Subcutaneous abdominal adipose tissue (tissue), 5 donors: Measurements from ENCODE around the gene IRAK4.

Source experiments
- H3K27ac ChIP-seq: one replicate; pipeline ENCODE4 v1.7.0; 2013; ENCODE audit warnings: low read depth, mild to moderate bottlenecking, inconsistent platforms, low read length, moderate library complexity
- H3K27me3 ChIP-seq, 5 donors: one replicate each; pipeline ENCODE4 v1.7.0; 2013; ENCODE audit warnings: low read length in 5 of 5, inconsistent platforms in 1 of 5; ENCODE audit not compliant: control insufficient read depth in 5 of 5, insufficient read depth in 4 of 5
- H3K36me3 ChIP-seq, 5 donors: one replicate each; pipeline ENCODE4 v1.7.0; 2013; ENCODE audit warnings: low read length in 5 of 5; ENCODE audit not compliant: control insufficient read depth in 5 of 5, insufficient read depth in 5 of 5
- H3K4me1 ChIP-seq, 5 donors: one replicate each; pipeline ENCODE4 v1.7.0; 2013; ENCODE audit warnings: low read length in 5 of 5, mild to moderate bottlenecking in 3 of 5, moderate library complexity in 1 of 5; ENCODE audit not compliant: control insufficient read depth in 5 of 5, insufficient read depth in 5 of 5
- H3K4me3 ChIP-seq, 5 donors: one replicate each; pipeline ENCODE4 v1.7.0; 2013; ENCODE audit warnings: low read length in 5 of 5, low read depth in 1 of 5
- H3K9ac ChIP-seq, 5 donors: one replicate each; pipeline ENCODE4 v1.7.0; 2013; ENCODE audit warnings: low read length in 5 of 5, mild to moderate bottlenecking in 4 of 5, moderate library complexity in 3 of 5
- H3K9me3 ChIP-seq, 5 donors: one replicate each; pipeline ENCODE4 v1.7.0; 2013; ENCODE audit warnings: low read length in 5 of 5; ENCODE audit not compliant: control insufficient read depth in 5 of 5
- donor health status: healthy.
- donor health status: healthy.
- donor health status: healthy.
- donor health status: healthy.
- donor health status: healthy.

Gene IRAK4

GRCh38 chr12:43758728-43759563 lies at the start of gene IRAK4, which contains the start of gene PUS7L:
Gene IRAK4, plus strand, starts transcription at chr12:43758951. Its CDS starts 9,161 bp downstream, at chr12:43768112.
Gene PUS7L, minus strand, starts transcription at chr12:43758790. Its CDS starts 3,545 bp downstream, at chr12:43755245.
- peaks cover 2 to 24% (median 22%) of the 10 kb centered on the region in 5 donors for H3K4me1 ChIP-seq
- no peaks in the 10 kb centered on the region for H3K9me3 ChIP-seq
- H3K27me3 ChIP-seq: no peaks in the 10 kb centered on the region
- peak within 1 kb of the TSS; percentile 79 to 96 (median 95) for H3K9ac ChIP-seq
- peak within 1 kb of the TSS; percentile 81 for H3K27ac ChIP-seq
- H3K4me3 ChIP-seq: peak within 1 kb of the TSS; percentile 90 to 99 (median 92)
- peaks cover 0 to 6% (median 0%) of the 10 kb centered on the region in 5 donors for H3K36me3 ChIP-seq

GRCh38 chr12:43711348-43711747 lies 47.4 kb upstream of the IRAK4 start:
- peaks cover 0 to 3% (median 0%) of the 10 kb centered on the region in 5 donors for H3K27me3 ChIP-seq
- H3K4me1 ChIP-seq: no peaks in the 10 kb centered on the region
- H3K9me3 ChIP-seq: peaks cover 0 to 5% (median 4%) of the 10 kb centered on the region in 5 donors
- H3K36me3 ChIP-seq: no peaks in the 10 kb centered on the region
- no peak overlapping the region for H3K4me3 ChIP-seq
- H3K9ac ChIP-seq: no peak overlapping the region
- H3K27ac ChIP-seq: no peak overlapping the region

- H3K27me3 ChIP-seq: no peaks in the 10 kb centered on the region
- H3K4me3 ChIP-seq: no peak overlapping the region
- no peaks in the 10 kb centered on the region for H3K9me3 ChIP-seq
- no peak overlapping the region for H3K27ac ChIP-seq
- H3K9ac ChIP-seq: no peak overlapping the region
- H3K4me1 ChIP-seq: no peaks in the 10 kb centered on the region
- H3K36me3 ChIP-seq: no peaks in the 10 kb centered on the region
These were observed 36.1 kb upstream of the IRAK4 start for GRCh38 chr12:43722621-43723020.

GRCh38 chr12:43723134-43723533 lies 35.6 kb upstream of the IRAK4 start:
- Histone ChIP-seq H3K4me1 (no peaks in the 10 kb centered on the region), H3K9me3 (no peaks in the 10 kb centered on the region), H3K9ac (no peak overlapping the region), H3K27ac (no peak overlapping the region), H3K4me3 (no peak overlapping the region), H3K36me3 (no peaks in the 10 kb centered on the region), H3K27me3 (no peaks in the 10 kb centered on the region)

GRCh38 chr12:43728117-43728516 lies 30.6 kb upstream of the IRAK4 start:
- Histone ChIP-seq H3K4me1 (no peaks in the 10 kb centered on the region), H3K36me3 (peaks cover 0 to 21% (median 14%) of the 10 kb centered on the region in 5 donors), H3K9ac (no peak overlapping the region), H3K4me3 (no peak overlapping the region), H3K27ac (no peak overlapping the region), H3K9me3 (no peaks in the 10 kb centered on the region), H3K27me3 (no peaks in the 10 kb centered on the region)

GRCh38 chr12:43728698-43729097 lies 30.1 kb upstream of the IRAK4 start:
- no peak overlapping the region for H3K27ac ChIP-seq
- no peaks in the 10 kb centered on the region for H3K4me1 ChIP-seq
- H3K9ac ChIP-seq: no peak overlapping the region
- H3K27me3 ChIP-seq: no peaks in the 10 kb centered on the region
- no peaks in the 10 kb centered on the region for H3K9me3 ChIP-seq
- H3K36me3 ChIP-seq: peaks cover 0 to 21% (median 14%) of the 10 kb centered on the region in 5 donors
- no peak overlapping the region for H3K4me3 ChIP-seq

- Histone ChIP-seq H3K9me3 (no peaks in the 10 kb centered on the region), H3K27me3 (no peaks in the 10 kb centered on the region), H3K36me3 (peaks cover 0 to 27% (median 15%) of the 10 kb centered on the region in 5 donors), H3K4me1 (no peaks in the 10 kb centered on the region), H3K27ac (no peak overlapping the region), H3K9ac (no peak overlapping the region), H3K4me3 (no peak overlapping the region)
These were observed 28.5 kb upstream of the IRAK4 start for GRCh38 chr12:43730283-43730682.

GRCh38 chr12:43733687-43734086 lies 25.1 kb upstream of the IRAK4 start:
- Histone ChIP-seq H3K27ac (no peak overlapping the region), H3K9ac (no peak overlapping the region), H3K36me3 (peaks cover 7 to 45% (median 25%) of the 10 kb centered on the region in 5 donors)

GRCh38 chr12:43736927-43737440 lies 21.8 kb upstream of the IRAK4 start:
- no peaks in the 10 kb centered on the region for H3K27me3 ChIP-seq

More at GRCh38 chr12:43733687-43734086, 25.1 kb upstream of the IRAK4 start:
- no peaks in the 10 kb centered on the region for H3K4me1 ChIP-seq
- no peaks in the 10 kb centered on the region for H3K9me3 ChIP-seq
- H3K27me3 ChIP-seq: no peaks in the 10 kb centered on the region
- H3K4me3 ChIP-seq: no peak overlapping the region

GRCh38 chr12:43737646-43738045 lies 21.1 kb upstream of the IRAK4 start:
- Histone ChIP-seq H3K36me3 (peaks cover 8 to 46% (median 22%) of the 10 kb centered on the region in 5 donors), H3K4me3 (no peak overlapping the region)

More at GRCh38 chr12:43736927-43737440, 21.8 kb upstream of the IRAK4 start:
- Histone ChIP-seq H3K9ac (no peak overlapping the region), H3K4me1 (no peaks in the 10 kb centered on the region), H3K4me3 (no peak overlapping the region), H3K9me3 (no peaks in the 10 kb centered on the region), H3K27ac (no peak overlapping the region), H3K36me3 (peaks cover 7 to 44% (median 19%) of the 10 kb centered on the region in 5 donors)

More at GRCh38 chr12:43737646-43738045, 21.1 kb upstream of the IRAK4 start:
- Histone ChIP-seq H3K9me3 (no peaks in the 10 kb centered on the region), H3K4me1 (no peaks in the 10 kb centered on the region), H3K9ac (no peak overlapping the region), H3K27ac (no peak overlapping the region), H3K27me3 (no peaks in the 10 kb centered on the region)
